GM12873 (cell line): ENCODE results near the gene DNAJC30.

ENCODE experiments used
- TF ChIP-seq, protein P1 (sequence below): IDR thresholded peaks from 2 replicates; pipeline ENCODE4 v1.5.1; 2012; ENCODE audit warnings: low read depth, mild to moderate bottlenecking, moderate library complexity, low read length, control low read depth; ENCODE audit not compliant: insufficient read depth; ENCODE audit errors: missing control alignments

Gene DNAJC30

DNA sequence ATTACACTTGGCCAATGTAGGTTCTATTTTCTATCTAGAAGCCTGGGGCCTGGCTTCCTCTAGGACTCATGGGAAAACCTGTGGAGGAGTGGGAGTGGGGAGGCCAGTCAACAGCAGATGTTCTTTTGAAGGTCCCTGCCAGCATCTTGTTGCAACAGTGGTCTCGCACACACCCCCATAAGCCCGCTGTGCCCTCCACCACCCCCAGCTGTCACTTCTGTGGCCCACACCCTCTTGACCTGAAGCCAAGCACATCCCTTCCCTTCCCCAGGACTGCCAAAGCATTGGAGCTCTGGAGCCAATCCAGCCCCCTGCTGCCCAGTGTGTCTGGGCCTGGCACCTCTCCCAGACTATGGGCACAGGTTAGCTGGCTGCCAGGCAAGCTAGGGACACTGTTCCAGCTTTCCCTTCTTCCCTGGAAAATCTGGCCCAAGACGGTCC, 38.1 kb upstream of the DNAJC30 start:
- TF ChIP-seq, protein P1, sequence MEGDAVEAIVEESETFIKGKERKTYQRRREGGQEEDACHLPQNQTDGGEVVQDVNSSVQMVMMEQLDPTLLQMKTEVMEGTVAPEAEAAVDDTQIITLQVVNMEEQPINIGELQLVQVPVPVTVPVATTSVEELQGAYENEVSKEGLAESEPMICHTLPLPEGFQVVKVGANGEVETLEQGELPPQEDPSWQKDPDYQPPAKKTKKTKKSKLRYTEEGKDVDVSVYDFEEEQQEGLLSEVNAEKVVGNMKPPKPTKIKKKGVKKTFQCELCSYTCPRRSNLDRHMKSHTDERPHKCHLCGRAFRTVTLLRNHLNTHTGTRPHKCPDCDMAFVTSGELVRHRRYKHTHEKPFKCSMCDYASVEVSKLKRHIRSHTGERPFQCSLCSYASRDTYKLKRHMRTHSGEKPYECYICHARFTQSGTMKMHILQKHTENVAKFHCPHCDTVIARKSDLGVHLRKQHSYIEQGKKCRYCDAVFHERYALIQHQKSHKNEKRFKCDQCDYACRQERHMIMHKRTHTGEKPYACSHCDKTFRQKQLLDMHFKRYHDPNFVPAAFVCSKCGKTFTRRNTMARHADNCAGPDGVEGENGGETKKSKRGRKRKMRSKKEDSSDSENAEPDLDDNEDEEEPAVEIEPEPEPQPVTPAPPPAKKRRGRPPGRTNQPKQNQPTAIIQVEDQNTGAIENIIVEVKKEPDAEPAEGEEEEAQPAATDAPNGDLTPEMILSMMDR, result no peak

DNA sequence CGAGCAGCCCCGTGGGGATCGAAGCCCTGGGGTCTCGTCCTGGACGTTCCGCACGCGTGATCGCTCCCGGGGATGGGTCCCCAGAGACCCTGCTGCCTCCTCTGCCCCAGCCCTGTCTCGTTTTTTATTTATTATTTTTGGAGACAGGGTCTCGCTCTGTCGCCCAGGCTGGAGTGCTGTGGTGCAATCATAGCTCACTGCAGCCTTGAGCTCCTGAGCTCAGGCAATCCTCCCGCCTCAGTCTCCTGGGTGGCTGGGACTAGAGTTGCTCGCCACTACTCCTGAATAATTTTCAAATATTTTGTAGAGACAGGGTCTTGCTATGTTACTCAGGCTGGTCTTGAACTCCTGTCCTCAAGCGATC, 36.5 kb upstream of the DNAJC30 start:
- TF ChIP-seq, protein P1, result no peak

DNA sequence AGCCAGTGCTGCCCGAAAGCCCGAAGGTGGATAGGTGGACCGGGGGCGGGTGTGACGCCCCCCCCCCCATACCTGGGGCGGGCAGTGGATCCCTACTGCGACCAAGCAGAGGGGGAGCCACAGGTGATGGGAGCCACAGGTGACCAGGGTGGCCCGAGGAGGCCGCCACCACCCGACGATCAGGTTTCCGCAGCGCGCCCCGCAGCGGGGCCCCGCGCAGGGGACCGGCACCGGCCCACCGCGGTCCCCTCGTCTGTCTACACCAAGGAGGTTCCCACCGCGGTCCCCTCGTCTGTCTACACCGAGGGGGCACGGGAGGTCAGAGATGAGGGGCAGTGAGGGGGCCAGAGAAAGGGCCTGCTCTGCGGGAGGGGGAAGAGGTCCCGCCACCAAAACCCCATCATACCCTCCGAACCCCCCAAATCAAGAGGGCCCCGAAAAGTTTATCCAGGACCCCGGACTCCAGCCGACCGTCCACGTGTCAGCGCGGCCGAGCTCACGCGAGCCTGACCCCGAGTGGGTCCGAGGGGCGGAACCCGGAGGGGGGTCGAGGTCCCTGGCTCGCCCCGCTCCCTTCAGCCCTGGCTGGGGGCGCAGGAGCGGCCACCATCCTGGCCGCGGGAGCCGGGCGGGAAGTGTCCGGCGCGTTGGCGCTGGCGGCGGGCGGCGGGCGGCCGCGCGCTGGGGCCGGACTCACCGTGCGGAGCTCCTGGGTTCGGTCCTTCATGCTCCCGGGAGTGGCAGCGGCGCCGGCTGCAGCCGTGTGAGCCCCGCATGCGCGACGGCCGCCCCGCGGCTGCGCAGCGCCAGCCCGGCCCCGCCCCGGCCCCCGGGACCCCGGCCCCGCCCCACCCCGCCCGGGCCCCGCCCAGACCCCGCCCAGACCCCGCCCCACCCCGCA, 35.9 kb upstream of the DNAJC30 start, which contains the start of gene STX1A:
STX1A (minus strand) TSS at position 765 of the 901 bp plus-strand sequence; CDS start at position 727, 38 bp downstream.
- TF ChIP-seq, protein P1, result no peak

DNA sequence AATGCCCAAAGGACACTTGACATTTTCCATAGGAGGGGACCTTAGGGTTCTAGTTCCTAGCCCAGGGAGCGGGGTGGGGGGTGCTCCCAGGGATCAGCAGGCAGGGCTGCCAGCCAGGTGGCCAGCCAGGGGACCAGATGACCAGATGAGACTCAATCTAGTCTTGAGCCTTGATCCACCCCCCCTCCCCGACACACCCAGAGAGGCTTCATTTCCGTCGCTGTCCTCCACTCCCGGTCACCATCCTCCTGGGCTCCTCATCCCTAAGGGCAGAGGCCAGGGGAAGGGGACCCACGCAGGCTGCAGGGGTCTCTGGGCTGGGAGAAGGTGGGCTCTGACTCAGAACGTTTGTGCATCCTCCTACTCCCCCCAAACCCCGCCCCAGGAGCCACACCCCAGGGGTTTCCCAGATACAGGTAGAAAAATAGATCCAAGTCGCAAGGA, 35.2 kb upstream of the DNAJC30 start:
- TF ChIP-seq, protein P1, result no peak

DNA sequence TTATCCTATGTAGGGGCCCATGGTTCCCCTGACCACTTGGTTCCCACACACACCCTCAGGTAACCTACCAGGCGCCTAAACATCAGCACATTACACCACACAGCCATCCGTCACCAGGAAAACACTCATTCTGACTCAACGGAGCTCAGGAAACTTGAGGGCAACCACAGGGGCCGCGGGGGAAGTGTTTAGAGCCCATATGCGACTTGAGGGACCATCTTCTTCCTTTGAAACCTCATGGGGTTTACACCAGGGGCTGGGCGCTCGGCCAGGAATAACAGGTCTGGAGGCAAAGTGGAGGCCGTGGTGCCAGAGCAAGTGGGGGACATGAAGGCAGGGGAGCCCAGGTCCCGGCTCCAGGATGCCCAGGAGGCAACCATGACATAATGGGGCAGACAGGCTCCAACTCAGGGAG, 34.7 kb upstream of the DNAJC30 start:
- TF ChIP-seq, protein P1, result no peak

DNA sequence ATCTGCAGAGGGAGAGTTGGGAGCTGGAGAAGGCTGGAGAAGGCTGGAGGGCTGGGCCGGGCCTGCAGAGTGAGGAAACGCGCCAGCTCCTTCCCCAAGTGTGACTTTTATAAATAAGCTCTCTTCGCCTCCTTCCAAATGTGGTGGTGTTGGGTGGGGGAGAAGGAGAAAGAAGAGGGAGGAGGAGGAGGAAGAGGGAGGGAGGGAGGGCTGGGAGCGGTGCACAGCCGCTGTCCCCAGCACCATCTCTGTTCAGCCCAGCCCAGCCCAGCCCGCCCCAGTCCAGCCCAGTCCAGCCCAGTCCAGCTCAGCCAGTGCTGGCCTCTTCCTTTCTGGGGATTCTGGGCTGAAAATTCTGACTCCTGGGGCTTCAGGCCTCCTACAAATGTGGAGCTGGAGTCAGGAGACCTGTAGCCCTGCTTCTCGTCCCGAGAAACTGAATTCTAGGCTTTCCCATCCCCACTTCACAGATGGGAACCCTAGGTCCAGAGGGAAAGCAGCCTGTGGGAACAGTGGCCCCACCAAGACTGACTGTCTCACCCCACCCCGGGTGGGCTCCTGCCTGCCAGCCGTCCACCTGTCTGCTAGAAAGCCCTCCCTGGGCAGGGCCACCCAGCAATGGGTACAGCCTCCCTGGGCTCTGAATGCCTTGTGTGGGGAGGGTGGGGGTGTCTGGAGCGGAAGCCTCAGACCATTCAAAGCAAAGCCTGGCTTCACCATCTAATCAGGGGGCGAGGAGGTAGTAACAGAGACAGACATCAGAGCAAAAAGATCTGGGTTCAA, 34.0 kb upstream of the DNAJC30 start:
- TF ChIP-seq, protein P1, result no peak
